Embryonic facial prominence (tissue), 1 donor: ENCODE results near the gene PHF10.
A peak's percentile ranks its signal among the peaks of the same experiment; 100 is the strongest.

Experiments
- DNase-seq: peaks from one replicate; pipeline ENCODE4 v3.0.0-alpha.2; 2016; ENCODE audit errors: extremely low spot score

The PHF10 gene

DNA sequence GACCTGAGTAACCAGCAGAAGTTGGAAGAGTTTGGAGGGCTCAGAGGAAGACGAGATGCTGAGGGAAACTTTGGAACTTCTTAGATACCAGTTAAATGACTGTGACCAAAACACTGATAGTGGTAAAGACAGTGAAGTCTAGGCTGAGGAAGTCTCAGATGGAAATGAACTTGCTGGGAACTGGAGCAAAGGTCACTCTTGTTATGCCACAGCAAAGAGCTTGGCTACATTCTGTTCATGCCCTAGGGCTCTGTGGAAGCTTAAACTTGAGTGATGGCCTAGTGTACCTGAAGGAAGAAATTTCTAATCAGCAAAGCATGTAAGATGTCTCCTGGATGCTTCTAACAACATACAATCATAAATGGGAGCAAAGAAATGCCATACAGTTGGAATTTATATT lies 47.2 kb downstream of the PHF10 start:
- DNase-seq: no peak

DNA sequence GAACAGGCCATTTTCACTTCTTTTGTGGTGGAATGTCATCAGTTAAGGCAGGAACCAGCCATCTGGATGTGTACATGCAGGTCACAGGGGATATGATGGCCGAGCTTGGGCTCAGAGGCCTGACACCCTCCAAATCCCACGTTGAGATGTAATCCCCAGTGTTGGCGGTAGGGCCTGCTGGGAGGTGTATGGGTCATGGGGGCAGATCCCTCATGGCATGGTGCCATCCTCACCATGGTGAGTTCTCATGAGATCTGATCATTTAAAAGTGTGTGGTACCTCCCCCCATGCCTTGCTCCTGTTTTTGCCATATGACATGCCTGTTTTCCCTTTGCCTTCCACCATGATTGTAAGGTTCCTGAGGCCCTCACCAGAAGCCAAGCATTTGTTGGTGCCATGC lies 49.3 kb downstream of the PHF10 start:
- DNase-seq: no peak

DNA sequence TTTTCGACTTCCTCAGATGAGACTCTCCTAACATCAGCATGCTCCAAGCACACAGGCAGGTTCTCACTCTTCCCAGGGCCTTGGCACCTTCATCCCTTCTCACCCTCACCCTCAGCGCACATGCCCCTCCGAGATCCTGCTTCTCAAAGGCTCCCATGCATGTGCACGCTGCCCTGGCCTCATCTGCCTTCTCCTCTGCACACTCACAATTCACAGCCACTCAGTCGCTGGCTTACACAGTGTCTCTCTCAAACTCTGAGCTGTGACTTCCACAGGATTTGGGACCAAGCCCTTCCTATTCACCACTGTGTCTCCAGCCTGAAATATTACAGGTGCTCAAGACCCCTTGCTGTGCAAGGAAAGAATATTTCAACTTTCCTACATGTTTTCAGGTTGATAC lies 52.7 kb downstream of the PHF10 start:
- no peak for DNase-seq

DNA sequence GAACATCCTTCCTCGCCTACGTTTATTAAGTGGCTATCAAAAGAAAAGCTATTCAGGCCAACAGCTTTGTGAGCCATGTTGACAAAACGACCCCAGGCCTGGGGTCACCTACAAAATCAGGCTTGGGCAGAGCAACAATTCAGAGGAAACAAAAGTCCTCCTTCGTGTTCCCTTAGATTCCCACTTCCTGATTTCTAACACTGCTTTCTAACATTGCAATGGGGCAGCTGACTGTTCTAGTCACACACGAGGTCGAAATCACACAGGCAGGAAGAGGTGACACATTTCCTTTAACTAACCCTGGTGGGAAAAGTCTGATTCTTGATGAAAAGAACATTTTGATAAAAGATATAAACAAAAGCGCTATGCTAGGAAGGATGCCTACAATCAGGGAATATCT lies 54.4 kb downstream of the PHF10 start:
- no peak for DNase-seq

DNA sequence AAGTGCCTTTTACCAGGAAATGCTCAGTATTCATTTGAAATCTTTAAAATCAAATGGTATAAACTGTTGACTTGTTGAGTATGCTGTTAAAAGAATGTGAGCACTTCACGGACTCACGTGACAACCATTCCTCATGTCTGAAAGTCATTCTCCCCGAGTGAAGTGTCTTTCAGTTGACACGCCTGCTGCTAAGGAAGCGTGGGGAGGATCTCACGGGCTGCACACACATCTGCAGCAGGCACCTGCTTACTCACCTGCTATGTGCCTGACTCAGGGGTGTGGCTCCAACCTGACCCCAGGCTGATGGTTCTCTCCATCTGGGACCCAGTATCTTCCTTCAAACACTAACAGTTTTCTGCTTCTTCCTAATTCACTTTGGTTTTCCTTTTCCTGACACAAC lies 55.2 kb downstream of the PHF10 start:
- no peak for DNase-seq

DNA sequence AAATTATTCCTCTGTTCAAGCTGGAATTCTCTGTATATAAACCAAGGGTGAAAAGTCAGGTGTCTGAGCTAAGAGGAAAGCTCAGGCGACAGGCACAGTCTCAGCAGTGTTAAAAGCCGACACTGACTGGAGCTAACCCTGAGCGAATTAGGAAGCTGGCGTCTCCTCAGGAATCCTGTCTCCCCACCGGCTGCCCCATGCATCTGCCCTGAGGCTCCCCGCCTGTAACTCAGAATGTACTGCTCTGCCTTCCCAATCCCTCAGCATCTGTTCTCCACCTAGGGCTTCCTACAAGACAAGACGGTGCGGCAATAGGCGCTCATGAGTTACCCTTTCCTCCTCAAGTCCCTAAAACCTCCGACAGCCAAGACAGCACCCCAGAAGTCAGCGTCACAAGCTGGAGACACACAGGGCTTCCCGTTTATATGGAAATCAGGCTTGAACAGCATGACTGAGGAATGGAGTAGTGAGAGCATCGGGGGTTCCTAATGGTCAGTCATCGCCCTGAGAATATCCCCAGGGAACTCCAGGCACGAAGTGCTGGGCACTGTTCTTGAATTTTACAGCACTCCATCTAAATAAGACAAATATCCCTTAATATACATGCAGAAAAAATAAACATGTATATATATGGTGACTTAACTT lies 56.0 kb downstream of the PHF10 start:
- DNase-seq: no peak

DNA sequence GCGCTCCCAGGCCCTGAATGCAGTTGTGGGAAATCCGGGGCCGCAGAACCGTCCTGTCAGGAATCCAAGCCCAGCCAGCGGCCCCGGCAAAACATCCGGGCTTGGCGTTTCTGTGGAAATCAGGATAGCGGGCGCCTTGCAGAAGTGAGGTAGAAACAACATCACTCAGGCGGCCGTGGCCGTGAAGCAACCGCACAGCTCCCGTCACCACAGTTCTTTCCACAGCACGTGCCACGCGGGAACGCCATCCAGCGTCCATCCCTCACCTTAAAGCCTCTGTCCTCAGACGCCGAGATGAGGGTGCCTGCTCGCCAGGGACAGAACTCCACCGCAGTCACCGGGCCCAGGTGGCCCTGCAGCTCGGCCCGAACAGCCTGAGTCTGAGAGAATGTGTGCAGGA lies 56.6 kb downstream of the PHF10 start:
- DNase-seq: no peak

DNA sequence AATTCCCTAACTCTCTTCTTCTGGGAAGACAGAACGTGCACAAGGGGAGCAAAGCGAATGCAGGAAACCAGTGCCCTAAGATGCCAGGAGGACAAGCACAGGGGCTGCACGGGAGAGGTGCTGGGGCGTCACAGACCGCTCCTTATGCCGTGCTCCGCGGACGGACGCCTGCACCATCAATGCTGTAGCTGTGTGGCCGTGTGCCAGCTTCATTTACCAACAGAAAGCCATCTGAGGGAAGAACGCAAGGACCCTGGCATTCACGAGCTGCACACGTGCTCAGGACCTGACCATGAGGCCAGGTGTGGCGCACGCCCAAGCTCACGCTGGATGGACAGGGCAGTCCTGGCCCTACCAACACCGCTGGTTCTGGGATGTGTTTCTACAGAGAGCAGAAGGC lies 57.9 kb downstream of the PHF10 start:
- no peak for DNase-seq

DNA sequence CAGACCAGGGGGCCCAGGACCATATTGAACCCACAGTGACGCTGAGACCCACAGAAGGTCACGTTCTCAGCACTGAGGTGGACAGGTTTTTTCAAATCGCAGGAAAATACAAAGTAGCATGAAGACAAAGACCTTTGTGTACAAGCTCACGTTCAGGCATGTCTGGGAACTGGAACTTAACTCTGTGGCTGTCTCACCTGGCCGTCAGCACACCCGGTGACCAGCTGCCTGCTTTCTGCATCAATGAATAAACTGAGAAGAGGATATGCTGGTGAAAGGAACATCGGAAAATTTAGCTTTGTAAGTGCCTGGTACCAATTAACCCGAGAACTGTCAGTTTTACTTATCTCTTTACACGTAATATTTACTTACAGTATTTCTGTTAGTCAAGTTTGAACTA lies 59.0 kb downstream of the PHF10 start:
- DNase-seq: no peak

DNA sequence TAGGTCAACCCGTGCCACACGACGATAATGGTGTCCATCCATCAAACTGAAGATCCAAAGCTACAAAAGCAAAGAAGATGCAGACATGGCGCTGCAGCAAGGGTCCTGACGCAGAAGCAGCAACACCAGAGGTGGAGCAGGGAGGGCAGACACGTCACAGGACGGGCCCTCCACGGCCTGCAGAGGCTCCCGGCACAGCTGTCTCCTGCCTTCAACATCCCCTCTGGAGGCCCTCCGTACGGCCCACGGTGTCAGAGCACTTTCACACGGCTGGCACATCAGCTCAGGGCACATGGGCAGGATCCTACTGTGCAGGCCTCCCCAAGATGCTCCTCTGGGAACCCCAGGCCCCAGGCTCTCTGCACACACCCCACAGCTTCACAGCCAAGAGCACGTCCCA lies 60.1 kb downstream of the PHF10 start:
- no peak for DNase-seq

DNA sequence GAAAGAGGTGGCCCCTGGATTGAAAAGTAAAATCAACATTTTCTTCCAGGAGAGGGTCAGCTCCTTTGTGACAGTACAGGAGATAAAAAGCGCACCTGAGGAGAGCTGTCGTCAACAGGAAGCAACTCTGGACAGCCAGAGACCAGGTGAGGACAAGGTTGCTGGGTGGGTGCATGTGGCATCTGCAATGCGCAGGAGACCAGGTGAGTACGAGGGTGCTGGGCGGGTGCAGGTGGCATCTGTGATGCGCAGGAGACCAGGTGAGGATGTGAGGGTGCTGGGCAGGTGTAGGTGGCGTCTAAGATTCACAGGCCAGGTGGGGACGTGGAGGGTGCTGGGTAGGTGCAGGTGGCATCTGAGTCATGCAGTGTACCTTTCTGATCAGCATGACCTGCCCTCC lies 60.8 kb downstream of the PHF10 start:
- no peak for DNase-seq

DNA sequence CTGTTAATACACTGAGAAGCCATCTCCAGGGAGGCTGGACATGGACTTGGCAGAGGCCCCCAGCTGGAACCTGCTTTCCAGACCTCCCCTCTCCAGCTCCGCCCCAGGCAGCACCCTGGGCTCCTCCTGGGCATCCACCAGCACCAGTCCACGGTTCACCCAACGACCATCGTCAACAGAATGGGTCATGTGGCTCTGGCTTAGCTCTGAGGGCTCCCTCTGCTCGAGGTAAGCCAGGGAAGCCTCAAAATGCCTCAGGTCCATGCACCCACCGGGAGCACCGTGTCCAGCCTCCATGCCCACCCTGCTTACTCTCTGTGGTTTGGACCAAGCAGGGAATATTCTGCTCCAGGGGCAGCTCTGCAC lies 62.9 kb downstream of the PHF10 start:
- no peak for DNase-seq

DNA sequence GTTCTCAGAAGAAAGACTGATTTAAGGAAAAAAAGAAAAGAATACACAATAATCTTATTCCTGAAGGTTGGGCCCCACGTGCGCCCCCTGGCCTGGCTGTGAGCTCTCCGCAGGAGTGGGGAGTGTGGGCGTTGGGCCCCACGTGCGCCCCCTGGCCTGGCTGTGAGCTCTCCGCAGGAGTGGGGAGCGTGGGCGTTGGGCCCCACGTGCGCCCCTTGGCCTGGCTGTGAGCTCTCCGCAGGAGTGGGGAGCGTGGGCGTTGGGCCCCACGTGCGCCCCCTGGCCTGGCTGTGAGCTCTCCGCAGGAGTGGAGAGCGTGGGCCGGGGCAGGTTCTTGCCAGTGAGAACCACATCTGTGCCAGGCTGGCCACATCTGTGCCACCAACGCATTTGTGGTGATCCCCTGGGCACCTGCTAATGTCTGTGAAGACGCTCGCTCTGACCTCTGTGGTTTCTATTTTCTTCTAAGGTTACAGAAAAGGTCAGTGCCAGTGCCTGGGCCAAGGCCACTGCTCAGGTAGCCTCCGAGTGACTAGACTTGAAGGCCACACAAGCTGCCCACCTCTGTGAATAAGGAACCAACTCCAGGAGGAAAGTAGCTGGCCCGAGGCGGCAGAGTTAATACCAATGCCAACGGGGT lies 63.4 kb downstream of the PHF10 start:
- DNase-seq: no peak

DNA sequence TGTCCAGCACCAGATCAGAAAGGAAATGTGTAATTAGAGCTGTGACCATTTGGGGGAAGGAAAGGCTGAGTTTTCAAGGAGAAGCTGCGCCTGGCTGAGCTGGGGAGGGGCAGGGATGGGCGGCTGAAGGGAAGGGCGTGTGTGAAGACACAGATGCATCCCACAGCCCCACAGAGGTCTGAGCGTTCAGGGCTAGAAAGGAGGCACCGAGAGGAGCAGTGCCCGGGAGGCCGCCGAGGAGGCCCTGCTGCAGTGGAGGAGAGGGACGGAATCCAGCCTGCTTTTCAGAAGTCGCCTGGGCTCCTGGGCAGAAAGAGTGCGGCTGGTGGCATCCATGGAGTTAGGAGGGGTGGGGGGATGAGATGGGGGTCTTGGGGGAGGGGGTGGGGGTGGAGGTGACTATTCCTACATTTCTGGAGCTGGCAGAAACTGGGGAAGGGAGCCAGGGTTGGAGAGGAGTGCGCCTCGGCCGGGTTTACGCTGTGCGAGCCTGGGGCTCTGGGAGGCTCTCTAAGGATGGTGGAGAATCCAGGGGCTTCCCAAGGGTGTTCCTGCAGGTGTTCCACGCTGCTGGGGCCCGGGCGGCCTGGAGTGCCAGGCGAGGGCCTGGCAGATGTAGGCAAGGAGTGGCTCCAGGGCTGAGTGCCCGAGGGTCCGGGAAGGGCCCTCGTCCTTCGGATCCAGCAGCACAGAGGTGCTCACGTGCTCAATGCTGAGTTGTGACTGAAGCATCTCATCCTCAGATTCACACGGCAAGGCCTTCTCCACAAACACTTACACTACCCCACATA lies 64.3 kb downstream of the PHF10 start:
- DNase-seq: no peak

DNA sequence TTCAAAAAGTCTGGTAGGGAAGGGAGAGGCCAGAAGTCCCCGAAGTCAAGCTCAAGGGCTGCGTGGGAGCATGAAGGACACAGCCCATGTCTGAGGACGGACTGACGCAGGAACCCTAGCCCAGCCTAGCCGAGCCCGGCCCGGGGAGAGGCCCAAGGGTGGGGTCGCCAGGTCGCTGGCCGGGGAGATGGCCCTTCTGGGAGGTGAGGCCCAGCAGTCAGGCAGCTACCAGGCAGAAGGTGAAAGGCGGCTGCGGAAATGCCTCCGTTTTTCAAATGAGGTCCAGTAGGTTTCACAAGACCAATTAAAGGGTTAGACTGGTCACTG lies 67.1 kb downstream of the PHF10 start:
- no peak for DNase-seq

DNA sequence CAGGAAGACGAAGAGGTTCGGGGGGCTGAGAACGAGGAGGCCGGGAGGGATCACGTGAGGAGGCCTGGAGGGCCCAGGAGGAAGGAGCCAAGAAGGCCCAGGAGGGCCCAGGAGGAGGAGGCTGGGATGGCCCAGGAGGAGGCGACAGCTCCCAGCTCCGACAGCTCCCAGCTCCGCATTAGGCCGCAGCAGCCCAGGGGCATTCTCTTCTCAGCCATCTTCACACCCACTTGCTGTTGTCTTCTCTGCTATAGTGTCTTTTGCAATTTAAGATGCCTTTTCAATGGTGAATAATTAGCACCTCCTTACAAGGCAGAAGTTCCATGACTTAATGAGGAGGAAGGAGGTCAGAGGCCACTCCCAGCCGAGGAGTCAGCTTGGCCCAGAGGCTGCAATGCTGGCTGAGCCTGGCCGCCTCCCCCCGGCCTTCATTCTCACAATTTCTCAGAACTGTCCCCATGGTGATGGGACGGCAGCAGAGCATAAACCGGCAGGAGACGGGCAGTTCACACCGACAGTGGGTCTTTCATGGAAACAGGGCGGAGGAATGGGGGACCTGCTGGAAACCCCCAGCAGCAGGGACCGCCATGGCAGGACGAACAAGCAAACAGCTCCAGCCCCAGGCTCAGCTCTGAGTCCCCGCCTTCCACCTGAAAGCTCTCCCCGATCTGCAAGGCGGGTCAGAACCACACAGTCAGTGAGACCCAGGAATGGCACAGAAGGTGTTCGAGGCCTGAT lies 67.6 kb downstream of the PHF10 start:
- DNase-seq: no peak

DNA sequence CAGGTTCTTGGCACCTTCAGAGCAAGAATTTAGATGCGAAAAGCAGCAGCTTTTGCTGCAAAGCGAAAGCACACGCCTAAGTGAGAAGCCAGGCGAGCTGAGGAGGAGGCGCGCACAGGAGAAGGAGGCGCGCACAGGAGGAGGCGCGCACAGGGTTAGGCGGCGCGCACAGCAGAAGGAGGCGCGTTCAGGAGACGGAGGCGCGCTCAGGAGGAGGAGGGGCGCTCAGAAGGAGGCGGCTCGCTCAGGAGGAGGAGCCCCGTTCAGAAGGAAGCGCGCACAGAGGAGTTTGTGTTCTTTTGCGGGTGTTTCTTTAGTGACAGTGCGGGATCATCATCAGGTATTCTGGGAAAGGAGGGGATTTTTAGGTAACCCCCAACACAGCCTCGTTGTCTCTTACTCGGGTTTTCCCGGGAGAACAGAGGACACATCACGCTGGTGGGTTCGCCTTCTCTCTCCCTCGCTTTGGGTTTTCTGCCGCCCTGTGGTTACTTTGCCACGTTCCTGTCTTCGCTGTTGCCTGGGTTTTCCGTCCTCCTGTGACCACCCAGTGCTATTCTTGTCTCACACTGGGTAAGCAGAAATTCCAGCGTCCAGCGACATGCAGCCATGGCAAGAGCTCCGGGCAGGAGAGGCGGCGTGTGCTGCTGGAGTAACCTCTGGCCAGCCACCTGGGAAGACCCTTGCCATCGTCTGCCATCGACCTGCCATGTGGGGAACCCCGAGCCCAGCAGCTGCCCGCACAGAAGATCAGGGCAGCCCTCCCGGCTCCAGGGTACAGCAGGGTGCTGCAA lies 69.5 kb downstream of the PHF10 start:
- DNase-seq: peak; percentile 59
